HepG2 (cell line): Measurements from ENCODE around the gene RAB39A. TPM values are rescaled to one million over a fixed set of nuclear protein-coding genes. Genes with fewer than 3 reads are reported as not detected.
A peak's percentile ranks its signal among the peaks of the same experiment; 100 is the strongest.

Experiments
- ARID5B ChIP-seq: IDR thresholded peaks from 2 replicates; pipeline ENCODE4 v1.4.0; 2020; ENCODE audit warnings: mild to moderate bottlenecking, missing genetic modification reagents
- BATF2 ChIP-seq: sonication (generic); formaldehyde crosslinking; IDR thresholded peaks from 2 replicates; pipeline ENCODE4 v1.8.0; 2022; ENCODE audit warnings: mild to moderate bottlenecking, missing genetic modification reagents, moderate library complexity
- FOXA3 ChIP-seq: IDR thresholded peaks from 2 replicates; pipeline ENCODE4 v1.6.1; 2016; ENCODE audit warnings: missing genetic modification reagents, missing compliant biosample characterization
- HOXA9 ChIP-seq: sonication (generic); formaldehyde crosslinking; IDR thresholded peaks from 2 replicates; pipeline ENCODE4 v1.8.1; 2022; ENCODE audit warnings: missing genetic modification reagents, mild to moderate bottlenecking, moderate library complexity, borderline replicate concordance
- MED8 ChIP-seq: sonication (generic); formaldehyde crosslinking; IDR thresholded peaks from 2 replicates; pipeline ENCODE4 v1.8.1; 2023; ENCODE audit warnings: mild to moderate bottlenecking, missing genetic modification reagents; ENCODE audit not compliant: insufficient replicate concordance
- MYNN ChIP-seq: sonication (generic); formaldehyde crosslinking; IDR thresholded peaks from 2 replicates; pipeline ENCODE4 v1.4.0; 2020; ENCODE audit warnings: mild to moderate bottlenecking, low read depth, missing genetic modification reagents
- NR2F6 ChIP-seq, 2 experiments: IDR thresholded peaks; 2 replicates each; pipeline ENCODE4 v1.6.1; 2016; ENCODE audit warnings: antibody characterized with exemption in 1 of 2, mild to moderate bottlenecking in 1 of 2
- TARDBP ChIP-seq: sonication (generic); formaldehyde crosslinking; IDR thresholded peaks from 2 replicates; pipeline ENCODE4 v1.8.0; 2022; ENCODE audit warnings: mild to moderate bottlenecking, missing genetic modification reagents
- TOPORS ChIP-seq: sonication (generic); formaldehyde crosslinking; IDR thresholded peaks from 2 replicates; pipeline ENCODE4 v1.8.0; 2023; ENCODE audit warnings: mild to moderate bottlenecking, missing genetic modification reagents
- TRAFD1 ChIP-seq: sonication (generic); formaldehyde crosslinking; IDR thresholded peaks from 2 replicates; pipeline ENCODE4 v1.5.1; 2020; ENCODE audit warnings: missing genetic modification reagents, mild to moderate bottlenecking, borderline replicate concordance
- TRIM24 ChIP-seq: sonication (generic); formaldehyde crosslinking; IDR thresholded peaks from 2 replicates; pipeline ENCODE4 v1.8.0; 2022; ENCODE audit warnings: mild to moderate bottlenecking, missing genetic modification reagents
- ZBTB20 ChIP-seq: sonication (generic); formaldehyde crosslinking; IDR thresholded peaks from 2 replicates; pipeline ENCODE4 v1.8.1; 2023; ENCODE audit warnings: missing genetic modification reagents, low read depth, mild to moderate bottlenecking, borderline replicate concordance
- ZIK1 ChIP-seq: sonication (generic); formaldehyde crosslinking; IDR thresholded peaks from 2 replicates; pipeline ENCODE4 v1.5.0; 2020; ENCODE audit warnings: mild to moderate bottlenecking, low read depth, missing genetic modification reagents, borderline replicate concordance
- ZNF503 ChIP-seq: sonication (generic); formaldehyde crosslinking; IDR thresholded peaks from 2 replicates; pipeline ENCODE4 v1.4.0; 2020; ENCODE audit warnings: missing genetic modification reagents
- ZNF749 ChIP-seq: sonication (generic); formaldehyde crosslinking; IDR thresholded peaks from 2 replicates; pipeline ENCODE4 v1.8.0; 2022; ENCODE audit warnings: mild to moderate bottlenecking, missing genetic modification reagents, moderate library complexity, borderline replicate concordance
- polyA plus RNA-seq, 8 experiments: library from polyadenylated mRNA; depleted of rRNA in 3 of 8; stranded (reverse) in 7 of 8; unstranded in 1 of 8; fragments of >200 nt; fragmentation: Illumina TruSeq in 4 of 8; extraction: Trizol in 4 of 8; gene quantifications; 2 replicates each; pipeline versions ENCODE4 v1.2.1 to v1.2.3, GENCODE V29; 2011 to 2016; ENCODE audit warnings: low read depth in 4 of 8, missing spikeins in 1 of 8, mixed read lengths in 1 of 8; ENCODE audit not compliant: insufficient read depth in 1 of 8
- total RNA-seq, 5 experiments: library from RNA; depleted of rRNA; stranded (reverse); fragments of >200 nt; fragmentation: Illumina TruSeq; extraction: Trizol; gene quantifications; 2 replicates each; pipeline ENCODE4 v1.2.3, GENCODE V29; 2016; ENCODE audit warnings: low read depth in 1 of 5

The RAB39A gene
- total and polyA plus RNA-seq, 2 of the 13 experiments (the other 11 are each of a cell fraction or from before 2014, with no cell fraction given): not detected

GRCh38 chr11:108008656-108009496, 80.6 kb downstream of the RAB39A start, which contains the start of gene CUL5 (continued):
- TF ChIP-seq ZBTB20 (CRISPR knock-in tag) (peak; percentile 61; the same call in 1 of the 2 replicates), ZNF749 (CRISPR knock-in tag) (peak; percentile 77), FOXA3 (CRISPR knock-in tag) (peak; percentile 40; the same call in 1 of the 2 replicates), TOPORS (CRISPR knock-in tag) (no peak; the same call in 1 of the 2 replicates), ZIK1 (CRISPR knock-in tag) (peak; percentile 89), ARID5B (0 out of 2 replicates have a peak, but pooled peaks have one; percentile 55), BATF2 (CRISPR knock-in tag) (0 out of 2 replicates have a peak, but pooled peaks have one; percentile 82), HOXA9 (CRISPR knock-in tag) (no peak), TARDBP (CRISPR knock-in tag) (peak; percentile 72; the same call in 1 of the 2 replicates), MED8 (peak; percentile 80), NR2F6 (IDR thresholded peaks at IDR 0.05) (no peak), NR2F6 (CRISPR knock-in tag; IDR thresholded peaks at IDR 0.05) (peak; percentile 7; the same call in 1 of the 2 replicates), ZNF503 (CRISPR knock-in tag) (peak; percentile 34; the same call in 1 of the 2 replicates), TRAFD1 (CRISPR knock-in tag) (no peak), MYNN (CRISPR knock-in tag) (0 out of 2 replicates have a peak, but pooled peaks have one; percentile 42), TRIM24 (CRISPR knock-in tag) (no peak)
